B cell (primary cell): ENCODE data around the gene ADAMTSL2. TPM values are rescaled to one million over a fixed set of nuclear protein-coding genes. Genes with fewer than 3 reads are reported as not detected.

Experiments
- ATAC-seq: fragments of 200-7000 bp; cut with Tn5 transposase; one replicate; pipeline ENCODE4 v1.10.0; 2021; ENCODE audit warnings: low read depth, mild to moderate bottlenecking, moderate number of reproducible peaks, moderate library complexity
- CTCF ChIA-PET: fragments of 350-600 bp; sonication (Branson Sonifier 250); formaldehyde crosslinking; loops from one replicate; lab custom pipeline; 2021; ENCODE audit warnings: antibody characterized with exemption, inconsistent platforms; lab: Charles Lee
- POLR2A ChIA-PET: fragments of 350-600 bp; sonication (Branson Sonifier 250); formaldehyde crosslinking; loops from one replicate; lab custom pipeline; 2021; ENCODE audit warnings: antibody characterized with exemption; lab: Charles Lee
- DNase-seq: peaks from one replicate; pipeline ENCODE4 v3.0.0; 2013
- H2AFZ ChIP-seq: 2 replicates; pipeline ENCODE4 v1.6.1; 2012; ENCODE audit warnings: mild to moderate bottlenecking, low read depth, low read length; ENCODE audit not compliant: insufficient read depth, poor library complexity, severe bottlenecking
- H3K27ac ChIP-seq, 2 donors: 1 replicate in 1 of 2; 2 replicates in 1 of 2; pipeline ENCODE4 v1.5.1; 2012 to 2013; ENCODE audit warnings: low read length in 2 of 2, mild to moderate bottlenecking in 2 of 2, moderate library complexity in 1 of 2
- H3K27me3 ChIP-seq, 4 experiments: fragments of 200-600 bp in 1 of 4; sonication (generic) in 1 of 4; replicated peaks in 1 of 4; 1 replicate in 2 of 4; 2 replicates in 2 of 4; pipeline versions ENCODE4 v1.6.1 to v1.7.0; 2013 to 2016; ENCODE audit warnings: low read length in 3 of 4, mild to moderate bottlenecking in 2 of 4, mixed read lengths in 1 of 4, moderate library complexity in 1 of 4; ENCODE audit not compliant: insufficient read depth in 4 of 4, control insufficient read depth in 3 of 4; ENCODE audit errors: control extremely low read depth in 1 of 4
- H3K36me3 ChIP-seq, 2 experiments: replicated peaks in 1 of 2; 1 replicate in 1 of 2; 2 replicates in 1 of 2; pipeline versions ENCODE4 v1.6.1 to v1.7.1; 2013; ENCODE audit warnings: low read length in 1 of 2; ENCODE audit not compliant: insufficient read depth in 2 of 2, control insufficient read depth in 1 of 2; ENCODE audit errors: control extremely low read depth in 1 of 2, extremely low read depth in 1 of 2
- H3K4me1 ChIP-seq, 2 donors: fragments of 200-600 bp in 1 of 2; sonication (generic) in 1 of 2; 1 replicate in 1 of 2; 2 replicates in 1 of 2; pipeline versions ENCODE4 v1.5.1 to v1.6.1; 2013 to 2017; ENCODE audit warnings: low read length in 2 of 2; ENCODE audit not compliant: control insufficient read depth in 2 of 2, insufficient read depth in 2 of 2
- H3K4me2 ChIP-seq: replicated peaks from 2 replicates; pipeline ENCODE3; 2012; ENCODE audit warnings: mild to moderate bottlenecking, low read depth, low read length; ENCODE audit not compliant: poor library complexity, severe bottlenecking
- H3K4me3 ChIP-seq, 5 experiments: fragments of 200-600 bp in 1 of 5; sonication (generic) in 1 of 5; 1 replicate in 3 of 5; 2 replicates in 2 of 5; pipeline versions ENCODE4 v1.5.1 to v1.7.0; 2011 to 2016; ENCODE audit warnings: low read length in 4 of 5, mild to moderate bottlenecking in 4 of 5, low read depth in 2 of 5, control low read depth in 1 of 5, moderate library complexity in 1 of 5; ENCODE audit not compliant: insufficient read depth in 1 of 5; ENCODE audit errors: control extremely low read depth in 1 of 5, extremely low read depth in 1 of 5
- H3K79me2 ChIP-seq: fragments of 200-600 bp; sonication (generic); one replicate; pipeline ENCODE4 v1.6.0; 2016; ENCODE audit warnings: low read length; ENCODE audit not compliant: control insufficient read depth, insufficient read depth
- H3K9ac ChIP-seq: fragments of 200-600 bp; sonication (generic); 2 replicates; pipeline ENCODE4 v1.6.1; 2017; ENCODE audit warnings: mild to moderate bottlenecking, low read length, moderate library complexity
- H3K9me3 ChIP-seq, 3 donors: one replicate each; pipeline versions ENCODE4 v1.6.1 to v1.7.1; 2013; ENCODE audit warnings: low read length in 2 of 3; ENCODE audit not compliant: control insufficient read depth in 2 of 3, insufficient read depth in 1 of 3; ENCODE audit errors: control extremely low read depth in 1 of 3
- H4K20me1 ChIP-seq: 2 replicates; pipeline ENCODE4 v1.6.0; 2012; ENCODE audit warnings: mild to moderate bottlenecking, low read length; ENCODE audit not compliant: insufficient read depth, control insufficient read depth, poor library complexity, severe bottlenecking
- H3K27ac Mint-ChIP-seq: one replicate; pipeline ENCODE4 v1.8.0; 2021; ENCODE audit warnings: mixed read lengths
- H3K27me3 Mint-ChIP-seq: one replicate; pipeline ENCODE4 v1.8.0; 2021; ENCODE audit warnings: mixed read lengths
- H3K4me1 Mint-ChIP-seq: one replicate; pipeline ENCODE4 v1.8.0; 2021; ENCODE audit warnings: mixed read lengths
- H3K4me3 Mint-ChIP-seq: one replicate; pipeline ENCODE4 v1.8.0; 2021; ENCODE audit warnings: mixed read lengths
- H3K9me3 Mint-ChIP-seq: one replicate; pipeline ENCODE4 v1.8.0; 2022; ENCODE audit warnings: mixed read lengths; ENCODE audit not compliant: insufficient read depth
- CTCF ChIP-seq: fragments of 200-600 bp; IDR thresholded peaks from one replicate; pipeline ENCODE4 v1.8.0; 2022; ENCODE audit warnings: antibody characterized with exemption, mild to moderate bottlenecking
- EZH2 ChIP-seq: IDR thresholded peaks from 2 replicates; pipeline ENCODE4 v1.6.1; 2012; ENCODE audit warnings: borderline replicate concordance, low read depth, mild to moderate bottlenecking, moderate library complexity, low read length; ENCODE audit not compliant: insufficient read depth, poor library complexity, severe bottlenecking
- WGBS: methylation state at CpG from one replicate; pipeline ENCODE4 v1.1.5; 2013; ENCODE audit warnings: missing lambda C conversion rate; ENCODE audit not compliant: insufficient coverage; 5-methylcytosine and 5-hydroxymethylcytosine counted together
- intact Hi-C: fragments of 100-400 bp; cut with micrococcal nuclease; formaldehyde crosslinking; loops from one replicate; pipeline ENCODE4 v1.10.0; 2022
- polyA plus RNA-seq: library from polyadenylated mRNA; depleted of rRNA; stranded (reverse); fragments of >200 nt; gene quantifications from 2 replicates; pipeline ENCODE4 v1.2.3, GENCODE V29; 2012
- total RNA-seq, 2 donors: library from RNA; stranded (reverse); fragments of 120-200 nt in 1 of 2; gene quantifications; 1 replicate in 1 of 2; 2 replicates in 1 of 2; pipeline versions ENCODE4 v1.2.3 to v1.2.4, GENCODE V29; 2013 to 2022

Gene ADAMTSL2
- total and polyA plus RNA-seq, 2 donors (not counting 1 experiment from before 2014, with no cell fraction given): 0.03 TPM; not detected in 1

- TF ChIP-seq CTCF: no peak
- TF ChIP-seq EZH2: no peak
- DNase-seq: no peak
- Histone ChIP-seq H3K4me2 (peak overlapping the region; percentile 33), H3K79me2 (no peaks in the 10 kb centered on the region), H3K36me3 (no peaks in the 10 kb centered on the region), H2AFZ (no peak overlapping the region), H3K4me1 (peaks cover 13 to 24% of the 10 kb centered on the region in 2 donors), H3K4me3 (no peak overlapping the region), H3K27me3 (peaks cover 0 to 66% (median 16%) of the 10 kb centered on the region in 4 experiments), H4K20me1 (no peaks in the 10 kb centered on the region), H3K27ac (no peak overlapping the region), H3K9me3 (peaks cover 0 to 9% (median 0%) of the 10 kb centered on the region in 3 donors), H3K9ac (no peak overlapping the region)
- H3K4me3 Mint-ChIP-seq: no peak overlapping the region
- no peak for ATAC-seq
- no peaks in the 10 kb centered on the region for H3K9me3 Mint-ChIP-seq
- peaks cover 14% of the 10 kb centered on the region for H3K4me1 Mint-ChIP-seq
- POLR2A ChIA-PET: no interaction called here
- CTCF ChIA-PET: no interaction called here
- no peak overlapping the region for H3K27ac Mint-ChIP-seq
- WGBS: 11% methylated on average over 40 of the region's 41 CpGs
- peaks cover 56% of the 10 kb centered on the region for H3K27me3 Mint-ChIP-seq
- intact Hi-C loops: no loop called here
Measured at GRCh38 chr9:133578524-133579441, 44.3 kb downstream of the ADAMTSL2 start.
